Astrocyte of the spinal cord (primary cell): ENCODE data around the gene POLR2F.
"Not testable (repeated sequence)": the region's sequence is repeated elsewhere in the genome, so short reads cannot be mapped to it uniquely, and the experiment has no call there.

Experiments used
- DNase-seq: peaks from one replicate; pipeline ENCODE4 v3.0.0; 2011; ENCODE audit warnings: low read depth, low spot score
- H3K4me3 ChIP-seq: 2 replicates; pipeline ENCODE4 v1.5.1; 2011; ENCODE audit warnings: low read depth, mild to moderate bottlenecking, low read length, moderate library complexity
- CTCF ChIP-seq: IDR thresholded peaks from 2 replicates; pipeline ENCODE4 v1.5.1; 2012; ENCODE audit warnings: low read depth, mild to moderate bottlenecking, low read length, inconsistent platforms
- in situ Hi-C: cut with HindIII; loops from 2 replicates; pipeline ENCODE4 v1.10.0; 2017; ENCODE audit warnings: low sequenced_read_pairs

POLR2F gene

GRCh38 chr22:37940698-37941376 is 12.7 kb upstream of the POLR2F start:
- in situ Hi-C loops, result no loop called here
- no peak for DNase-seq
- H3K4me3 ChIP-seq, result no peak overlapping the region
- no peak for TF ChIP-seq CTCF

GRCh38 chr22:37942133-37942532 is 11.4 kb upstream of the POLR2F start:
- DNase-seq, result no peak
- in situ Hi-C loops, result no loop called here
- H3K4me3 ChIP-seq, result no peak overlapping the region
- no peak for TF ChIP-seq CTCF

- no peak for TF ChIP-seq CTCF
- H3K4me3 ChIP-seq, result no peak overlapping the region
- in situ Hi-C loops, result no loop called here
- DNase-seq, result no peak
Measured at GRCh38 chr22:37943136-37943824, 10.2 kb upstream of the POLR2F start.

- TF ChIP-seq CTCF, result no peak
- in situ Hi-C loops, result no loop called here
- H3K4me3 ChIP-seq, result no peak overlapping the region
- no peak for DNase-seq
Measured at GRCh38 chr22:37943825-37944198, 9.7 kb upstream of the POLR2F start.

GRCh38 chr22:37944423-37944822 is 9.1 kb upstream of the POLR2F start:
- in situ Hi-C loops, DNase-seq, H3K4me3 ChIP-seq: not testable (repeated sequence)

- H3K4me3 ChIP-seq, in situ Hi-C loops, DNase-seq: not testable (repeated sequence)
Measured at GRCh38 chr22:37947142-37947795, 6.2 kb upstream of the POLR2F start.

- TF ChIP-seq CTCF, result no peak
- H3K4me3 ChIP-seq, result no peak overlapping the region
- DNase-seq, result no peak
- in situ Hi-C loops, result no loop called here
Measured at GRCh38 chr22:37951305-37951704, 2.2 kb upstream of the POLR2F start.

- H3K4me3 ChIP-seq, result peak overlapping the region; percentile 99
- DNase-seq, in situ Hi-C loops: not testable (repeated sequence)
Measured at GRCh38 chr22:37952629-37953028, 870 bp upstream of the POLR2F start.
